CD8-positive, alpha-beta memory T cell (primary cell): ENCODE measurements around the gene CERK. TPM values are rescaled to one million over a fixed set of nuclear protein-coding genes. Genes with fewer than 3 reads are reported as not detected.

Experiments used
- CTCF ChIA-PET: fragments of 350-600 bp; sonication (Branson Sonifier 250); formaldehyde crosslinking; loops from one replicate; lab custom pipeline; 2021; ENCODE audit warnings: antibody characterized with exemption; lab: Charles Lee
- POLR2A ChIA-PET: fragments of 350-600 bp; sonication (Branson Sonifier 250); formaldehyde crosslinking; loops from one replicate; lab custom pipeline; 2021; ENCODE audit warnings: antibody characterized with exemption; lab: Charles Lee
- DNase-seq, 5 donors: peaks; one replicate each; pipeline versions ENCODE4 v3.0.0 to v3.0.0-alpha.2; 2020 to 2022; ENCODE audit warnings: mixed read lengths in 1 of 5
- H3K27ac ChIP-seq: one replicate; pipeline ENCODE4 v1.7.0; 2013; ENCODE audit warnings: low read depth, mild to moderate bottlenecking, low read length, moderate library complexity
- H3K27me3 ChIP-seq: 2 replicates; pipeline ENCODE4 v1.7.0; 2013; ENCODE audit warnings: low read length, mild to moderate bottlenecking; ENCODE audit not compliant: insufficient read depth, poor library complexity, severe bottlenecking
- H3K36me3 ChIP-seq: 2 replicates; pipeline ENCODE4 v1.7.0; 2013; ENCODE audit warnings: mild to moderate bottlenecking, low read length, moderate library complexity; ENCODE audit not compliant: insufficient read depth
- H3K4me1 ChIP-seq: 2 replicates; pipeline ENCODE4 v1.7.0; 2013; ENCODE audit warnings: mild to moderate bottlenecking, low read length, moderate library complexity; ENCODE audit not compliant: insufficient read depth
- H3K4me3 ChIP-seq: 2 replicates; pipeline ENCODE4 v1.7.0; 2013; ENCODE audit warnings: mild to moderate bottlenecking, low read length
- H3K9me3 ChIP-seq: 2 replicates; pipeline ENCODE4 v1.7.0; 2013; ENCODE audit warnings: mild to moderate bottlenecking, low read length
- H3K27ac Mint-ChIP-seq, 8 donors: one replicate each; pipeline ENCODE4 v1.8.0; 2020 to 2021; ENCODE audit warnings: mixed read lengths in 8 of 8, mild to moderate bottlenecking in 6 of 8, inconsistent platforms in 3 of 8, moderate library complexity in 3 of 8
- H3K27me3 Mint-ChIP-seq, 2 donors: one replicate each; pipeline ENCODE4 v1.8.0; 2020 to 2021; ENCODE audit warnings: mixed read lengths in 2 of 2, mild to moderate bottlenecking in 1 of 2, moderate library complexity in 1 of 2
- H3K36me3 Mint-ChIP-seq, 3 donors: one replicate each; pipeline ENCODE4 v1.8.0; 2020 to 2021; ENCODE audit warnings: mixed read lengths in 3 of 3, inconsistent platforms in 1 of 3, mild to moderate bottlenecking in 1 of 3
- H3K4me1 Mint-ChIP-seq, 3 donors: one replicate each; pipeline ENCODE4 v1.8.0; 2020 to 2021; ENCODE audit warnings: mixed read lengths in 3 of 3, inconsistent platforms in 1 of 3, mild to moderate bottlenecking in 1 of 3
- H3K4me3 Mint-ChIP-seq, 7 donors: one replicate each; pipeline ENCODE4 v1.8.0; 2020 to 2021; ENCODE audit warnings: mixed read lengths in 7 of 7, mild to moderate bottlenecking in 6 of 7, moderate library complexity in 4 of 7, inconsistent platforms in 2 of 7
- H3K9me3 Mint-ChIP-seq, 5 donors: one replicate each; pipeline ENCODE4 v1.8.0; 2020 to 2022; ENCODE audit warnings: mixed read lengths in 5 of 5, mild to moderate bottlenecking in 3 of 5, moderate library complexity in 2 of 5, inconsistent platforms in 1 of 5
- polyA plus RNA-seq: library from polyadenylated mRNA; unstranded; fragments of 300-500 nt; fragmentation: Illumina TruSeq; gene quantifications from one replicate; pipeline ENCODE4 v1.2.3, GENCODE V29; 2021
- total RNA-seq, 2 experiments: library from RNA; stranded (reverse); gene quantifications; one replicate each; pipeline ENCODE4 v1.2.3, GENCODE V29; 2021

Gene CERK
- total and polyA plus RNA-seq, 3 experiments from 2014 or later, result 64.3 to 108 (median 64.5) TPM

DNA sequence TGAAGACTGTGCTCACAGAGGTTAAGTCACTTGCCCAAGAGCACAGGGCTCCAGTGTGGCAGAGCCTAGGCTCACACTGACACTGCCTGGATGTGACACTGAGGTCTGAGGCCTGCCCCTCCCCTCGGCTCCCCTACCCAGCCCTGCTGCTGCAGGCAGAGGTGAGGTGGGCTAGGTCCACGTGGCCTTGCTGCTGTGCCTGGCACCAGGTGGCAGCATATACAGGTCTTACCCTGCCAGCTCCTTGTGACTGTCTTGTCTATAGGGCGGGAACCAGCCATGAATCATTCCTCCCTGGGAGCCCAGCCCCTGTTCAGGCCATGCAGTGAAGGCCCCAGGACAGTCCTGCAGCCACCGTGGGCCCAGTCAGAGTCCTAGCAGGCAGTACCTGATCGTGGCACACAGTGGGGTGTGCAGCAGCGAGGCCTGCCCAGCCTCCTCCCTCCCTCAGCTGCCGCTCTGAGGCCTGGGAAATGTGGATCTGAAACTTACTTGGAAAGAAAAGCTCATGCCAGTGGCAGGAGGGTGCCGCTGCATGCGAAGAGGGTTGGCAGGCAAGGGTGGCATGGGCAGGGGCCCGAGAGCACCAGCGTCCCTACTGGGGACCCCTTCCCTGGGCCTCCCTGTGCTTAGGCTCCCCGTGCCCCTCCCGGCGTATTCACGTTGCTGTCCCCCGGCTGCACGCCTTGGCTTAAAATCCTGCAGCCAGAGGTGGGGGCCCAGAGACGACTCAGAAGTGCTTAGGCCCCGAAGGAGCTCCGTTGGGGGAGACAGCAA, 1.2 kb upstream of the CERK start:
- Histone ChIP-seq H3K4me3 (peak overlapping the region; percentile 63), H3K4me1 (peaks cover 40% of the 10 kb centered on the region), H3K27ac (peak overlapping the region; percentile 65), H3K27me3 (no peaks in the 10 kb centered on the region), H3K9me3 (no peaks in the 10 kb centered on the region), H3K36me3 (no peaks in the 10 kb centered on the region)
- peak in 4 of 5 donors; percentile 65 to 87 (median 77) for DNase-seq
- Mint-ChIP-seq H3K4me1 (peaks cover 29 to 40% (median 33%) of the 10 kb centered on the region in 3 donors), H3K9me3 (no peaks in the 10 kb centered on the region), H3K27ac (peak overlapping the region; percentile 87 to 98 (median 97)), H3K36me3 (peaks cover 5 to 23% (median 14%) of the 10 kb centered on the region in 3 donors), H3K4me3 (peak overlapping the region; percentile 87 to 95 (median 92)), H3K27me3 (peaks cover 0 to 5% of the 10 kb centered on the region in 2 donors)
- CTCF ChIA-PET, result interaction anchor here (1.0 to 3.0 kb wide), 4 partner anchors 10 to 63 kb away, joined by 3 to 13 read pairs (median 5); no protein-coding TSS in a partner anchor
- POLR2A ChIA-PET, result interaction anchor here (1.7 to 2.5 kb wide), 2 partner anchors 10 to 23 kb away, joined by 13 to 16 read pairs; partner anchors contain the start of gene TBC1D22A

DNA sequence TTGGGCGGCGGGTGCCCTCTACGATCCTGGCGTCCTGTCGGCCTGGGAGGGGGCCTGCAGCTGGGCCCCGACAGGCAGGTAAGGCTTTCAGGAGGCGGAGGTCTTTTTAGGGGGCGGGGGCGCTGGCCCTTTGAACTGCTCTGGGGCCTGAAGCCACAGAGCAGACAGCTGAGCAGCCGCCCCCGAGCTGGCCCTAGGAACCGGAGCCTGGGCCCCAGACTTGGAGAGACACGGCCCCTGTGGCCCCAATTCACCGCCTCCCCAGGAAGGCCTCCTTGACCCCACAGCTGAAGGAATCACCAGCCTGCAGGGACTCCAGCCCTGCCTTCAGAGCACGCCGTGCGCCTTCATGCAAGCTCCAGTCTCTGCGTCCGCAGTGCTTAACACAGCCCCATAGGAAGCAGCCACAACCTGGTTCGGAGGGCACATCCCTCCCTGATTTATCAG, 618 bp upstream of the CERK start:
- Histone ChIP-seq H3K4me1 (peaks cover 43% of the 10 kb centered on the region), H3K27ac (peak overlapping the region; percentile 65), H3K27me3 (no peaks in the 10 kb centered on the region), H3K36me3 (no peaks in the 10 kb centered on the region), H3K9me3 (no peaks in the 10 kb centered on the region), H3K4me3 (peak overlapping the region; percentile 63)
- H3K4me3 Mint-ChIP-seq, result peak overlapping the region; percentile 87 to 95 (median 92)
- H3K27me3 Mint-ChIP-seq, result peaks cover 0 to 5% of the 10 kb centered on the region in 2 donors
- CTCF ChIA-PET, result interaction anchor here (1.0 to 3.0 kb wide), 4 partner anchors 10 to 64 kb away, joined by 3 to 13 read pairs (median 5); no protein-coding TSS in a partner anchor
- H3K9me3 Mint-ChIP-seq, result no peaks in the 10 kb centered on the region
- peaks cover 35 to 44% (median 36%) of the 10 kb centered on the region in 3 donors for H3K4me1 Mint-ChIP-seq
- peak overlapping the region; percentile 87 to 98 (median 97) for H3K27ac Mint-ChIP-seq
- H3K36me3 Mint-ChIP-seq, result peaks cover 5 to 26% (median 14%) of the 10 kb centered on the region in 3 donors
- DNase-seq, result no peak
- POLR2A ChIA-PET, result interaction anchor here (1.7 to 2.5 kb wide), 2 partner anchors 11 to 24 kb away, joined by 13 to 16 read pairs; partner anchors contain the start of gene TBC1D22A

DNA sequence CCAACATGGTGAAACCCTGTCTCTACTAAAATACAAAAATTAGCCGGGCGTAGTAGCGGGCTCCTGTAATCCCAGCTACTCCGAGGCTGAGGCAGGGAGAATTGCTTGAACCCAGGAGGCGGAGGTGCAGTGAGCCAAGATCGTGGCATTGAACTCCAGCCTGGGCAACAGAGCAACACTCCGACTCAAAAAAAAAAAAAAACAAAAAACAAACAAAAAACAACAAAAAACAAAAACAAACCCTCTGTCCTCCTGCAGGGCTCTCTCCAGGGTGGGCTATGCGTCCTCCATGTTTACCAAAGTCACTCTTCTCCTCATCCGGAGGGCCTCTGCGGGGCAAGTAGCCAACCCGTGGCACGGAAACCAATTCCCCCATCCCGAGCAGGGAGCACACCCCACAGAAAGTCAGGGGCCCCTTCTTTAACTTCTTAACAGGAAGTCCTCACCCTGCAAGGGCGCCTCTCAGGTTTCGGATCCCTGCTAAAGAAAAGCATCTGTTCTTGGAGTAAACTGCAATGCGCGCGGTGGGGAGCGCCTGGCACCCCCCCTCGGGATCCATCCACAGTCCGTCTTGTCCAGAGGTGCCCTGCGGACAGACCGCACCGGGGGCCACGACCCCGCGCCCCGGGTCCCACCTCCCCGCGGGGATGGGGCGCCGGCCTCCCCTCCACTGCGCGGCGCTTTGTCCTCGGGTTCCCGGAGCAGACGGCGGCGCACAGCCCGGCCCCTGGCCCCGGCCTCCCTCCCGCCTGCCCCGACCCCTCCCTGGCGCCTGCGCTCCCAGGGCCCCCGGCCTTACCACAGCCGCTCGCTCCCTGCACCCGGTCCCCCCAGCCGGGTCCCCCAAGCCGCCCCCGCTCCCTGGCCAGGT, 712 bp downstream of the CERK start:
- H3K4me1 ChIP-seq, result peaks cover 43% of the 10 kb centered on the region

DNA sequence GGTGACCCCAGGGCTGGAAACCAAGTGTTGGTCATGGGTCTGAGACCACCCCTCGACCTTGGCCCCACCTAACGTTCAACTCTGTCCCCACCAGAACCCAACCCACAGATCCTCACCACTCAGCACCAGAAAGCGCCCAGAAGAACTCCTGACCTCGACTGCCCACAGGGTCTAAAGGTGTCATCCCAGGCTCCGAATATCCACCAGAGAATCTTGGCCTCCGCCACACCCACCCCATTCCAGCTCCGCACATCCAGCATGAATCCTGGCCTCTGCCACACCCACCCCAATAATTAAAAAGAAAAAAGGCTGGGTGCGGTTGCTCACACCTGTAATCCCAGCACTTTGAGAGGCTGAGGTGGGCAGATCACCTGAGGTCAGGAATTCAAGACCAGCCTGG, 1.3 kb downstream of the CERK start:
- H3K4me1 Mint-ChIP-seq, result peaks cover 43 to 58% (median 48%) of the 10 kb centered on the region in 3 donors
- ChIA-PET CTCF (interaction anchor here (0.8 to 1.7 kb wide), 3 partner anchors 22 to 66 kb away, joined by 3 to 7 read pairs (median 6); no protein-coding TSS in a partner anchor), POLR2A (interaction anchor here (0.6 to 2.4 kb wide), 4 partner anchors 13 to 31 kb away, joined by 3 to 20 read pairs (median 4); partner anchors contain the start of gene TBC1D22A)
- H3K9me3 ChIP-seq, result no peaks in the 10 kb centered on the region
- peak overlapping the region; percentile 76 for H3K4me3 ChIP-seq
- peak overlapping the region; percentile 97 to 100 (median 99) for H3K27ac Mint-ChIP-seq
- DNase-seq, result no peak
- H3K4me3 Mint-ChIP-seq, result peak overlapping the region; percentile 87 to 100 (median 99)
- H3K27me3 Mint-ChIP-seq, result peaks cover 0 to 5% of the 10 kb centered on the region in 2 donors
- H3K36me3 ChIP-seq, result peaks cover 4% of the 10 kb centered on the region
- H3K9me3 Mint-ChIP-seq, result no peaks in the 10 kb centered on the region
- no peaks in the 10 kb centered on the region for H3K27me3 ChIP-seq
- peaks cover 45% of the 10 kb centered on the region for H3K4me1 ChIP-seq
- peaks cover 5 to 37% (median 15%) of the 10 kb centered on the region in 3 donors for H3K36me3 Mint-ChIP-seq
- H3K27ac ChIP-seq, result peak overlapping the region; percentile 76

More for the DNA sequence above, 712 bp downstream of the CERK start:
- peak overlapping the region; percentile 76 for H3K27ac ChIP-seq
- H3K9me3 ChIP-seq, result no peaks in the 10 kb centered on the region
- Mint-ChIP-seq H3K27me3 (peaks cover 0 to 5% of the 10 kb centered on the region in 2 donors), H3K27ac (peak overlapping the region; percentile 97 to 100 (median 100)), H3K36me3 (peaks cover 5 to 30% (median 14%) of the 10 kb centered on the region in 3 donors), H3K4me1 (peaks cover 41 to 52% (median 42%) of the 10 kb centered on the region in 3 donors), H3K9me3 (no peaks in the 10 kb centered on the region), H3K4me3 (peak overlapping the region; percentile 87 to 100 (median 99))
- no peaks in the 10 kb centered on the region for H3K27me3 ChIP-seq
- CTCF ChIA-PET, result interaction anchor here (0.8 kb wide), 1 partner anchor 62 kb away, joined by 3 read pairs; no protein-coding TSS in a partner anchor
- POLR2A ChIA-PET, result interaction anchor here (0.6 to 2.4 kb wide), 3 partner anchors 23 to 31 kb away, joined by 3 to 20 read pairs (median 3); partner anchors contain the start of gene TBC1D22A
- no peaks in the 10 kb centered on the region for H3K36me3 ChIP-seq
- H3K4me3 ChIP-seq, result peak overlapping the region; percentile 76
- DNase-seq, result peak; percentile 25 to 65 (median 53)

DNA sequence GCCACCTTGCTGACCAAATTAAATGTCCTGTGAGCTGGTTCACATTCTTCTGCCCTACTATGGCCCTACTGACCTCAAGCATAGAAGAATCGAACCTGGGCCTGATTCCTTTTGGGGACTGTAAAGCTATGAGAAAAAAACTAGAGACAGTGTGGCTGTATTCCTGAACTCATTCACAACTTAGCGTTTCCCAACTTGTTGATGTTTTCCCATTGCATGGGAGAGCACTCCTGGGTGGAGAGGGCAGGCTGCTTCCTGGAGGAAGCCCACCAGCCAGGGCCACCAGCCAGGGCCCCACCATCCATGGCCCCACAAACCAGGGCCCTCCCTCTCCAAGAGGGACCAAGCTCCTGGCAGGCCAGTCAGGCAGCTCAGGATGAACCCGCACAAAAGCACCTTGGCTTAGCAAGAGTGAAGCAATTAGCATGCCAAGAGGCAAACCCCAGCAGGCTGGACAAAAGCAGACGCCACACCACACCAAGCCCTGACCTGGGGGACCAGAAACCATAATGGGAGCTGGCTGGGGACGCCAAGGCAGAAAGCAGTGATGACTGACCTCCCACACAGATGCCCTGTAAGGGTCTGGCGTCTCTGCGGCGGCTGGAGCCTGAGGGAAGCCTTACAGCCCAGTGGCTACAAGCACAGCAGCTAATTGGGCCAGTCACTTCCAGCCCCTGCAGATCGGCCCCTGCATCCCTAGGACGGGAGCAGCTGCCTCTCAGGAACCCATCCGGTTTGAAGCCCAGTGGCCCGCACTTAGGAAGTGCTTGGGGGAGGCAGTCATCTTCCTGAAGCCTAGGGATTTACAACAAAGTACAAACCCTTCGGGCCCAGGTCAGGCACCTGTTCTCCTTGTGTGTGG, 2.1 kb downstream of the CERK start:
- Mint-ChIP-seq H3K9me3 (no peaks in the 10 kb centered on the region), H3K27ac (peak overlapping the region; percentile 97 to 100 (median 99)), H3K27me3 (peaks cover 0 to 5% of the 10 kb centered on the region in 2 donors), H3K36me3 (peaks cover 7 to 44% (median 20%) of the 10 kb centered on the region in 3 donors), H3K4me1 (peaks cover 49 to 65% (median 55%) of the 10 kb centered on the region in 3 donors), H3K4me3 (peak overlapping the region; percentile 87 to 100 (median 99))
- peaks cover 52% of the 10 kb centered on the region for H3K4me1 ChIP-seq
- no peaks in the 10 kb centered on the region for H3K9me3 ChIP-seq
- ChIA-PET CTCF (interaction anchor here (0.7 to 1.7 kb wide), 7 partner anchors 13 to 173 kb away, joined by 3 to 7 read pairs (median 4); no protein-coding TSS in a partner anchor), POLR2A (interaction anchor here (1.2 to 2.4 kb wide), 3 partner anchors 13 to 27 kb away, joined by 3 to 20 read pairs (median 4); partner anchors contain the start of gene TBC1D22A)
- DNase-seq, result no peak
- H3K36me3 ChIP-seq, result peaks cover 5% of the 10 kb centered on the region
- H3K4me3 ChIP-seq, result peak overlapping the region; percentile 76
- H3K27me3 ChIP-seq, result no peaks in the 10 kb centered on the region
- H3K27ac ChIP-seq, result peak overlapping the region; percentile 76

DNA sequence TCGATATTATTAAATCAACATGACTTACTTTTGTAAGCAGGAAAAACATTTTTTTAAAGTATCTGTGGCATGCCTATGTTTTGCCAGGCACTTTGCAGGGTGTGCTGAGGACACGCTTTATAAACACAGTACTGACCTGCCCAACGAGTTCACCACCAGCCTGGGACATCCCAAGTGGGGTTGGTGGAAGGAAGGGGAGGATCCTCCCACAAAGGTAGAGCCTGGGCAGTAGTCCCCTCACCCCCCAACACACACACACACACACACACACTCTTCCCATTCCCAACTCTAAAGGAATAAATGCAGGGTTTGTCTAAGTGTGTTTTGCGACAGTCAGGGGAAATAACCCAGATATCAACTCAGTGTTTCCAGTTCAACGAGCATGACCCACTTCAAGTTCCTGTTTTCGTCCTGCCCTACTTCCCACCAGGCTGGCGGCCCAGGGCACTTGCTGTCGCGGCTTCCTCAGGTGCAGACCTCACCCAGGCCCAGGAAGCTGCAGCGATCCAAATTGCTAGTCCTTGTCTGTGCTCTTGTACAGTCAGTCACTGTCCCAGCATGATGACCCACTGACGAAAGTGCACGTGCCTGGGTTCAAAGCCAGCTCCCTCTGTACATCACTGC, 3.1 kb downstream of the CERK start:
- peak overlapping the region; percentile 87 to 100 (median 99) for H3K4me3 Mint-ChIP-seq
- Histone ChIP-seq H3K36me3 (peaks cover 5% of the 10 kb centered on the region), H3K9me3 (no peaks in the 10 kb centered on the region), H3K4me1 (peaks cover 53% of the 10 kb centered on the region), H3K27me3 (no peaks in the 10 kb centered on the region), H3K4me3 (peak overlapping the region; percentile 76), H3K27ac (peak overlapping the region; percentile 76)
- peaks cover 0 to 5% of the 10 kb centered on the region in 2 donors for H3K27me3 Mint-ChIP-seq
- ChIA-PET POLR2A (interaction anchor here (2.4 kb wide), 1 partner anchor 28 kb away, joined by 20 read pairs; the partner anchor contains the start of gene TBC1D22A), CTCF (interaction anchor here (0.7 to 1.7 kb wide), 5 partner anchors 14 to 172 kb away, joined by 3 to 6 read pairs (median 4); no protein-coding TSS in a partner anchor)
- peak; percentile 52 to 81 (median 77) for DNase-seq
- no peaks in the 10 kb centered on the region for H3K9me3 Mint-ChIP-seq
- H3K36me3 Mint-ChIP-seq, result peaks cover 7 to 52% (median 20%) of the 10 kb centered on the region in 3 donors
- H3K4me1 Mint-ChIP-seq, result peaks cover 58 to 75% (median 64%) of the 10 kb centered on the region in 3 donors
- peak overlapping the region; percentile 97 to 100 (median 99) for H3K27ac Mint-ChIP-seq
